Esophagus mucosa (tissue), 1 donor: ENCODE measurements around the gene DAPK2. TPM values are rescaled to one million over a fixed set of nuclear protein-coding genes. Genes with fewer than 3 reads are reported as not detected.
A peak's percentile ranks its signal among the peaks of the same experiment; 100 is the strongest.

ENCODE experiments used
- ATAC-seq: fragments of 200-7000 bp; cut with Tn5 transposase; one replicate; pipeline ENCODE4 v1.9.1; 2020
- total RNA-seq: library from RNA; stranded (reverse); gene quantifications from one replicate; pipeline ENCODE4 v1.2.4, GENCODE V29; 2023
- donor health status: DM: yes; HTN: yes; CAD: no.

Gene DAPK2
- total RNA-seq, 1 donor from 2014 or later = 9.6 TPM

GRCh38 chr15:64022571-64022970, 23.7 kb downstream of the DAPK2 start:
- ATAC-seq = no peak

DNA sequence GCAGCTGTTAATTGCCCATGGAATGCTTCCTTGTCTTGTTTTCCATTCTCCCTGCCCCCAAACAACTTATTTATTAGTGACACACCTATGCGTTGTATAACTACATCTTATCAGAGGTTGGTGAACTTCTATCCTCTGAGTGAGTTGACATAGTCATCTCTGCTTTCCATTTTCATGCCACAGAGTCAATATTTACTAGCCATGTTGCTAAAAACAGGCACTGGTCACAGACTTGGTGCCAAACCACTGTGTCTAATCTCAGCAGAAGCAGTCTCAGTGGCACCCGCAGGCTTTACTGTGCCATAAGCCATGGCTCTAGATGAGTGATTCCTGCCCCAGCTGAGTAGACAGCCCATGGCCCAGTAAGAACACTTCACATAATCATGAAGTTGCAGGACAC, 26.5 kb downstream of the DAPK2 start:
- ATAC-seq = no peak

- no peak for ATAC-seq
Measured at GRCh38 chr15:64017591-64018163, 28.6 kb downstream of the DAPK2 start.

DNA sequence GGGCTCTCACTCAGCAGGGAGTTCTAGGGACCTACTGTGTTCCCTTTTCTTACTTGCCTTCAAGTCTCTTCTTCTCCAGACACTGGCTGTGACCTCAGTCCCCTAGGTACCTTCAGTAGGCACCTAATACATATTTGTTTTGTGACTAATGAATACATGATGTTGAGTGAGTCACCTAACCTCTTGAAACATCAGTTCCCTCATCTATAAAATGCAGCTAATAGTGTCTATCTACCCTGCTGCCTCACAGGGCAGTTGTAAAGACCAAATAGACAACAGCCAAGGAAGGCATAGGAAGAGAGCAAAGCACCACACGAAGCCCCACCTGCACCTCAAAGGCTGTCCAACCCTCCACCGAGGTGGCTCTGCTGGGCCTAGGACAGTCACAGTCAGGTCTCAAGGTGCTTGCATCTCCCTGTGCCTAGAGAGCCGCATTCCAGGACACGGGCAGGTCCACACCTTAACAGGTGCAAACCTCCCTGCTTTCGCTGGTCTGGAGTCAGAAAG, 29.1 kb downstream of the DAPK2 start:
- ATAC-seq = peak; percentile 75

DNA sequence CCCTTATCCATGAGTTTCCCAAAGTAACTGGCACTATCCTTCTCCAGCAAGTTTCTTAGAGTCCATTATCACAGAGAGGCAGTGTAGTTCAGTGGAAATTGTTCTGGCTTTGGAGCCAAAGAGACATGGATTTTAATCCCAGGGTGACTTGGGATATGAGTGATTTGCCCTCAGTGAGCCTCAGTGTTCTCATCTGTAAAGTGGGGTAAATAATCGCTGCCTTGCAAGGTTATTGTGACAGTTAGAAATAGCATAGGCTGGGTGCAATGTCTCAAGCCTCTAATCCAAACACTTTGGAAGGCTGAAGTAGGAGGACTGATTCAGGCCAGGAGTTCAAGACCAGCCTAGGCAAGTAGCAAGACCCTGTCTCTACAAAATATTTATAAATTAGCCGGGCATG, 30.0 kb downstream of the DAPK2 start:
- ATAC-seq = no peak

DNA sequence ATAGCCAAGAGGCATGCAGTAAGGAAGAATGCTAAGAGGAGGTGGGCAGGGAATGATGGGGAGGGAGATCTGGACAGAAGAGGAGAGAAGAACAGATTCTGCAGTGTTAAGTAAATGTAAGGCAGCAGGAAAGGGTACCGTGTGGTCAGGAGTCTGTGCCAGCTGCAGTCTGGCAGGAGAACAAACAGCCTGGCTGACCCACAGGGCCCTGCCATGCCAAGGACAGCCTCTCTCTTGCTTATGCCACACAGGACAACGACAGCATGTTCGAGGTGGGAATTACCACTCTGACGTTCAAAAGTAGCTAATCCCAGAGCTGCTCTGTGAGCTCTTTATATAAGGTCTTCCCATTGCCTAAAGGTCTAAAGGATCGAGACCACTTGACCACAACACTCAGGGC, 31.3 kb downstream of the DAPK2 start:
- ATAC-seq = no peak

DNA sequence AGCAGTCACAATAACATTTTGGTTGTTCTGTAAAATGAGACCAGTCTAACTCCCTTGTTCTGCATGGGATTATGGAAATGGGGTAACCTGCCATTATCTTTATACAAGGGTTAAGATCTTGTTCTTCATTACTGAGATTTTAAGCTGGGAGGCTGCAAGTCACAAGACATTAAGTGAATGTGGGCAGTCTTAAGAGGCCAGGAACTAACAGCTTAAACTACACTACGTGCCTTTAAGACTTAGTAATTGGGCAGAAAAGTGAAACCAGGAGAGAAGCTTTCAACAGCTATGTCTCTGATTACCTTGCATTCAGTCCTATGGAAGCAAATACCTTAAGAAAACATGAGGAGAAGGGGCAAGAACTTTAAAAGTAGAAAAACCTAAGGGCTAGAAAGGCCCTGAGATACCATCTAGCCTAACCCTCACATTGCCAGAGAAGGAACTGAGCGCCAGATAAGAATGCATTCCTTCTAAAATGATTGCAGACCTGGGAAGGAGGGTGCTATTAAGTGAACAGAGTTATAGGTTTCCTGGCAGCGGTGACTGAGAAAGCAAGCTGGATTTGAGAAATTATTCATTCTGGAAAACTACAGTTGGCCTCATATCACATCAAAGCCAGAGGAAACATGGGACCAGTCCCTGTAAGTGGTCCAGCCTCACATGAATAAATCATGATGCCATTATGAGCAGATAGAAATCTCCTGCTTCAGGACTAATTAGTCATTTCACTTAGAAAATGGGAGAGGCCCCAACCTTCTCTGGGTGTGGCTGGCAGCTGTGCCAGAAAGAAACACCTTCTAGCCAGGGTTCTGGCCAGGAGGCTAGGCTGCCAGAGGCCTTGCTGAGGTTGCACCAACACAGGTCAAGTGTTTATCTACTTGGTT, 32.9 kb downstream of the DAPK2 start:
- ATAC-seq = peak; percentile 42

- no peak for ATAC-seq
Measured at GRCh38 chr15:64011736-64012135, 34.5 kb downstream of the DAPK2 start.

GRCh38 chr15:64010719-64011118, 35.6 kb downstream of the DAPK2 start:
- ATAC-seq = peak; percentile 71

DNA sequence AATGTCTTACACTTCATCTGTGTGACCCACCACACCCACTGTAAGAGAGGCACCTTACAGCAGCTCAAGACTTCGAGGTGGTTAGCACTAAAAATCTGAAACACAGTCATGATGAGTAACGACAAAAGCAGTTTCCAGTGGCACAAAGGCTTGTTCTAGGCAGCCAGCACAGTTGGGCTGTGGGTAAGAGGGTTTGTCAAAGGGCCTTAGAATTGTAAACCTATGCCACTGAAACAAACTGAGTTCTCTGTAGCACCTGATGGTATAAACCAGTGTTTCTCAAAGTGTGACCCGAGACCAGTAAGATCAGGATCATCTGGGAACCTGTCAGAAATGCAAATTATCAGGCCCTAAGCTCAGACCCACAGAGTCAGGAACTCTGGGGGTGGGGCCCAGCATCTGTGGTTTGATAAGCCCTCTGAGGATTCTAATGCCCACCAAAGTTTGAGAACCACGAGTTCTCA, 36.5 kb downstream of the DAPK2 start:
- ATAC-seq = peak; percentile 39

GRCh38 chr15:64009241-64009640, 37.0 kb downstream of the DAPK2 start:
- ATAC-seq = peak; percentile 60

GRCh38 chr15:64008177-64008576, 38.1 kb downstream of the DAPK2 start:
- ATAC-seq = no peak

DNA sequence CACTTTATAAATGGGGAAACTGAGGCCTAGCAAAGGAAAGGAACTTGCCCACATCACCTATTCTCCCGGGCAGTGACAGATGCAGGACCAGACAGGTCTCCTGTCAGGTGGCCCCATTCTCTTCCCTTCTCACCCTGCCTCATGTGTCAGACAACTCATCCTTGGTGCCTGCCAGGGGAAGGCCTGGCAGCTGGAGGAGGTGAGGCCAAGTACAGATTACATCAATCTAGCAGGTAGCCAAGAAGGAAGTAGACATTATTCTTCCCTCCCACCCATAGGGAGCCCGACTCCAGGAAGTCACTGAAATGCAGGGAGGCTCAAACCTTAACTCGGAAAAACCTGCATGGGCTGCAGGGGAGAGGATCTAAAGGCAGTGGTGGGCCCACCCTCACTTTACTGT, 39.6 kb downstream of the DAPK2 start:
- ATAC-seq = peak; percentile 66

DNA sequence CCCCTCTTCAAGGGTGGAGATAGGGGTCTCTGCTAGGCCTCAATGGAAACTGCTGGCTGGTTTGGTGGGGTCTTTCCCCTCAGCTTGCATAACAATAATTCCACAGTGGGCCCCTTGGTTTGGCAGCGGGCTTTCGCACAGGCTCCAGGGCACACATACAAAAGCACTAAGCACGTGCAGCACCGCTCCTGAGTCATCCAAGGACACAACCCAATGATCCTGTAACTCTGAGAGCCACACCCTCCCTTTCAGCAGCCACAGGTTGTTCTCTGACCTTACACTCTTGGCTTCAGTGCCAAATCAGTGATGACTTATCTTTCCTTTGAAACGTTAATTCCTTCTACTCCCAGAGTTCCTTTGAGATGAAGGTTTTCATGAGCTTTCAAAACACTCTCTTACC, 41.7 kb downstream of the DAPK2 start:
- peak; percentile 87 for ATAC-seq

DNA sequence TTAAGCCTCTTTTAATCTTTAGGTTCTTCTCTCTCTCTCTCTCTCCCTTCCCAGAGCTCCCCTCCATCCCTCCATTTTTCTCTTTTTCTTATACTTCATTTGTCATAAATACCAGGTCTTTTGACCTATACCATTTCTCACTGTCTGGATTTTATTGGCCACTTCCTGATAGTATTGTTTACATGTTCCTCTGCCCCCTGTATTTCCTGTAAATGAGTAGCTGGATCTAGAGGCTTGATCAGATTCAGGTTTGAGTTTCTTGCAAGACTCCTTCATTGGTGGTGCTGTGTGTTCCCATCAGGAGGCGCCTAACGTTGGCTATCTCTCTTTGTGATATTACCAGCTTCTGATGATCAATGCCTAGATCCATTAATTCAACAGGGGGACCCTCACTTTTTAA, 42.2 kb downstream of the DAPK2 start:
- ATAC-seq = no peak

DNA sequence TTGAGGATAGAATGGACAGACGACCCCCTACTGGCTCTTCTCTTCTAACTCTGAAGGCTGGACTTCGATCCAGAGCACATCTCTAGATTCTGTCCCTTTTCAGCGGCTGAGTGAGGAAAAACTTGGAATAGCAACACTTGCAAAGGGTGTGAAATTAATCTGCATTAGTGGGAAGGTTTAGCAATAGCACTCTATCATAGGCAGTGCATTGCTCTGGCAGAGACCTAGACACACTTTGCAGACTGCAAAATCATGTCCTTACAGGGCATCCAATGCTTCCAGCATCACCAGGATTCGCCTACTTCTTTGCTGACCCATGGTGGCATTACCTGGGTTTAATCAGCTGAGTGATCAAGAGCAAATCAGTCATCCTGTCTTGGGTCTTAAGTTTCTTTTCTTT, 43.1 kb downstream of the DAPK2 start:
- no peak for ATAC-seq

GRCh38 chr15:64001148-64001547, 45.1 kb downstream of the DAPK2 start:
- ATAC-seq = no peak

- ATAC-seq = peak; percentile 21
Measured at GRCh38 chr15:64000183-64000951, 45.9 kb downstream of the DAPK2 start.

- ATAC-seq = no peak
Measured at GRCh38 chr15:63999177-63999576, 47.1 kb downstream of the DAPK2 start.

DNA sequence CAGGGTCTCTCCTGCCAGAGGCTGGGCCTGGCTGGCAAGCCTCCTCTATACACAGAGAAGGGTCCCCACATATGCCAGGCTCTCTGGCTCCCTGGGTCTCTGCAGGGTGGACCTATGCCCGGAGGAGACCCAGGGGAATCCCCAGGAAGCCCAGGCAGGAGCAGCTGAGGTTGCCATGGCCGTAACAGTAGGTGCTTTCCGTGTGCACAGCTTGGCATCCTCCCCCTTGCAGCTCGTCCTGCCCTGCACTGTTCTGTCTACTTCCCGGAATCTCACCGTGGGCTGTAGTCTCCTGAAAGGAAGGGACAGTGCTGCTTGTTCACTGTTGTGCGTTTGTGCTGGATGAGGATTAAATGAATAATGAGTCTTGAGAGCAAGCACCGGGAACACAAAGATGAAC, 47.8 kb downstream of the DAPK2 start:
- peak; percentile 19 for ATAC-seq

DNA sequence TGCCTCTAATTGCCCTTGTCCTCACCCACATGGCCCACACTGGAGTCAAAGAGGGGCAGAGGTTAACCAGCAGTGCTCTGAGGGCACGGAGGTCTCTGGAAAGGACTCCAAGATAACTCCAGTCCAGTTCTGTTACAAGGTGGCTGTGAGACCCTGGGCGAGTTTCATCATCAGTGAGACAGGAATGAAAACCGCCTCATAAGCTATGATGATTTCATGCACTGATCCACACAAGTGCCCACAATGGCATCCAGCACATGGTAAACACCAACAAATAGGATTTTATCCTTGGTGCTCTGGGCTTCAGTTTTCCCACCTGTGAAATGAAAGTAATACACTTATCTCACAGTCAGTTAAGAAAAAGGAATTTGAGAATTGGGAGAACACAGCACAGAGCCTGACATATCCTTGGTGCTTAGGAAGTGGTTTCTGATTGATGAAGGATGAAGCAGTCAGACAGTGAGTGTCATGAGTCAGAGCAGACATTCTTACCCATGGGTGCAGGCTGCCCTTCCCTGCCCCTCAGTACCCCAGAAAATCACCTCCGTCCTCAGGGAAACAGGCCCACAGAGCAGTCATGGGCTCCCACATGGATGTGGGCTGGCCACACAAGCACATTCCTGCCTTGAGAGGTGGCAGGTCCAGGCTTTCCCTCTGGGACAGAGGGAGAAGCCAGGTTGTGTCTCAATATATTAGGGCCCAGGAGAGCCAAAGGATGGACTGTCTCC, 48.4 kb downstream of the DAPK2 start:
- ATAC-seq = peak; percentile 33

GRCh38 chr15:63996794-63997357, 49.4 kb downstream of the DAPK2 start:
- peak; percentile 49 for ATAC-seq
